ENCODE measurements around the gene CCDC169. TPM values are rescaled to one million over a fixed set of nuclear protein-coding genes. Genes with fewer than 3 reads are reported as not detected.

CCDC169 gene
- total RNA-seq, 1 donor from 2014 or later = 3.1 TPM

GRCh38 chr13:36344173-36344572 lies 46.6 kb upstream of the CCDC169 start:
- no peak for DNase-seq (ENCODE audit: low spot score)
- Mint-ChIP-seq H3K4me1 (ENCODE audit: unreplicated experiment) (no peaks in the 10 kb centered on the region), H3K9me3 (ENCODE audit: unreplicated experiment) (no peaks in the 10 kb centered on the region), H3K27ac (ENCODE audit: unreplicated experiment) (no peak overlapping the region), H3K4me3 (ENCODE audit: unreplicated experiment) (no peak overlapping the region), H3K27me3 (ENCODE audit: unreplicated experiment) (peaks cover 9% of the 10 kb centered on the region), H3K36me3 (ENCODE audit: low read depth, unreplicated experiment) (peaks cover 4% of the 10 kb centered on the region)
- TF ChIP-seq CTCF (IDR thresholded peaks at IDR 0.05; ENCODE audit: unreplicated experiment) = no peak

GRCh38 chr13:36343766-36344165 lies 46.2 kb upstream of the CCDC169 start:
- TF ChIP-seq CTCF (IDR thresholded peaks at IDR 0.05; ENCODE audit: unreplicated experiment) = no peak
- no peak for DNase-seq (ENCODE audit: low spot score)
- Mint-ChIP-seq H3K27me3 (ENCODE audit: unreplicated experiment) (peaks cover 9% of the 10 kb centered on the region), H3K27ac (ENCODE audit: unreplicated experiment) (no peak overlapping the region), H3K4me1 (ENCODE audit: unreplicated experiment) (no peaks in the 10 kb centered on the region), H3K9me3 (ENCODE audit: unreplicated experiment) (no peaks in the 10 kb centered on the region), H3K4me3 (ENCODE audit: unreplicated experiment) (no peak overlapping the region), H3K36me3 (ENCODE audit: low read depth, unreplicated experiment) (peaks cover 4% of the 10 kb centered on the region)

- H3K27me3 Mint-ChIP-seq (ENCODE audit: unreplicated experiment) = peaks cover 9% of the 10 kb centered on the region
- DNase-seq (ENCODE audit: low spot score) = no peak
- peaks cover 4% of the 10 kb centered on the region for H3K36me3 Mint-ChIP-seq (ENCODE audit: low read depth, unreplicated experiment)
- no peak for TF ChIP-seq CTCF (IDR thresholded peaks at IDR 0.05; ENCODE audit: unreplicated experiment)
- no peaks in the 10 kb centered on the region for H3K4me1 Mint-ChIP-seq (ENCODE audit: unreplicated experiment)
- H3K27ac Mint-ChIP-seq (ENCODE audit: unreplicated experiment) = no peak overlapping the region
- no peaks in the 10 kb centered on the region for H3K9me3 Mint-ChIP-seq (ENCODE audit: unreplicated experiment)
- H3K4me3 Mint-ChIP-seq (ENCODE audit: unreplicated experiment) = no peak overlapping the region
Observed at GRCh38 chr13:36342715-36343114, 45.1 kb upstream of the CCDC169 start.

GRCh38 chr13:36341718-36342117 lies 44.1 kb upstream of the CCDC169 start:
- Mint-ChIP-seq H3K9me3 (ENCODE audit: unreplicated experiment) (no peaks in the 10 kb centered on the region), H3K36me3 (ENCODE audit: low read depth, unreplicated experiment) (peaks cover under 1% of the 10 kb centered on the region), H3K4me3 (ENCODE audit: unreplicated experiment) (no peak overlapping the region), H3K27me3 (ENCODE audit: unreplicated experiment) (peaks cover 7% of the 10 kb centered on the region), H3K27ac (ENCODE audit: unreplicated experiment) (no peak overlapping the region), H3K4me1 (ENCODE audit: unreplicated experiment) (no peaks in the 10 kb centered on the region)
- no peak for DNase-seq (ENCODE audit: low spot score)
- no peak for TF ChIP-seq CTCF (IDR thresholded peaks at IDR 0.05; ENCODE audit: unreplicated experiment)

- DNase-seq (ENCODE audit: low spot score) = no peak
- TF ChIP-seq CTCF (IDR thresholded peaks at IDR 0.05; ENCODE audit: unreplicated experiment) = no peak
- Mint-ChIP-seq H3K27ac (ENCODE audit: unreplicated experiment) (no peak overlapping the region), H3K36me3 (ENCODE audit: low read depth, unreplicated experiment) (no peaks in the 10 kb centered on the region), H3K4me1 (ENCODE audit: unreplicated experiment) (no peaks in the 10 kb centered on the region), H3K9me3 (ENCODE audit: unreplicated experiment) (no peaks in the 10 kb centered on the region), H3K4me3 (ENCODE audit: unreplicated experiment) (no peak overlapping the region), H3K27me3 (ENCODE audit: unreplicated experiment) (no peaks in the 10 kb centered on the region)
Observed at GRCh38 chr13:36339600-36340155, 42.1 kb upstream of the CCDC169 start.
